OCI-LY3 (cell line): ENCODE measurements around the gene DHX57.

Source experiments
- H2AFZ ChIP-seq: fragments of 200-600, 300-600 bp; shearing (Covaris generic); 2 replicates; pipeline ENCODE4 v1.6.0; 2014; ENCODE audit warnings: antibody characterized with exemption, low read depth, low read length
- H3K27ac ChIP-seq: fragments of 200-600, 300-600 bp; sonication (generic); 2 replicates; pipeline ENCODE4 v1.5.1; 2014; ENCODE audit warnings: mild to moderate bottlenecking, low read length, moderate library complexity, mixed read lengths
- H3K27me3 ChIP-seq: fragments of 200-600, 300-600 bp; sonication (generic); 2 replicates; pipeline ENCODE4 v1.6.1; 2014; ENCODE audit warnings: low read depth, low read length, mixed read lengths
- H3K36me3 ChIP-seq: fragments of 200-600, 300-600 bp; sonication (generic); replicated peaks from 2 replicates; pipeline ENCODE3; 2014; ENCODE audit warnings: low read depth, low read length, mixed read lengths
- H3K4me1 ChIP-seq: fragments of 300-600, 200-600 bp; sonication (generic); 2 replicates; pipeline ENCODE4 v1.6.1; 2014; ENCODE audit warnings: low read length, mixed read lengths
- H3K4me2 ChIP-seq: fragments of 200-600, 300-600 bp; sonication (generic); 2 replicates; pipeline ENCODE4 v1.6.1; 2014; ENCODE audit warnings: low read length, mixed read lengths
- H3K4me3 ChIP-seq: fragments of 300-600, 200-600 bp; sonication (generic); 2 replicates; pipeline ENCODE4 v1.5.1; 2014; ENCODE audit warnings: antibody characterized with exemption, mild to moderate bottlenecking, low read length, moderate library complexity
- H3K79me2 ChIP-seq: fragments of 300-600, 200-600 bp; shearing (Covaris generic); 2 replicates; pipeline ENCODE4 v1.6.1; 2014; ENCODE audit warnings: mild to moderate bottlenecking, low read length, mixed read lengths
- H3K9ac ChIP-seq: fragments of 300-600, 200-600 bp; shearing (Covaris generic); 2 replicates; pipeline ENCODE4 v1.6.0; 2014; ENCODE audit warnings: mild to moderate bottlenecking, low read length, moderate library complexity
- H3K9me3 ChIP-seq: fragments of 200-600, 300-600 bp; shearing (Covaris generic); 2 replicates; pipeline ENCODE4 v1.6.1; 2014; ENCODE audit warnings: low read length, mixed read lengths; ENCODE audit not compliant: insufficient read depth
- H4K20me1 ChIP-seq: fragments of 200-600, 300-600 bp; sonication (generic); 2 replicates; pipeline ENCODE4 v1.6.1; 2016; ENCODE audit warnings: low read length, mixed read lengths; ENCODE audit not compliant: insufficient read depth
- CTCF ChIP-seq: fragments of 200-600, 300-600 bp; sonication (generic); IDR thresholded peaks from 2 replicates; pipeline ENCODE4 v1.5.1; 2014; ENCODE audit warnings: antibody characterized with exemption, low read length, low read depth
- EZH2phosphoT487 ChIP-seq: fragments of 200-600 bp; shearing (Covaris generic); IDR thresholded peaks from 2 replicates; pipeline ENCODE4 v1.6.1; 2018; ENCODE audit warnings: antibody characterized with exemption, mixed run types, low read depth

The DHX57 gene

GRCh38 chr2:38889045-38889444, 13.3 kb upstream of the DHX57 start:
- Histone ChIP-seq H3K9ac (no peak overlapping the region), H3K9me3 (no peaks in the 10 kb centered on the region), H2AFZ (no peak overlapping the region), H3K36me3 (no peaks in the 10 kb centered on the region), H3K4me3 (no peak overlapping the region), H4K20me1 (no peaks in the 10 kb centered on the region), H3K27ac (no peak overlapping the region), H3K4me1 (no peaks in the 10 kb centered on the region), H3K27me3 (no peaks in the 10 kb centered on the region), H3K4me2 (no peak overlapping the region), H3K79me2 (no peaks in the 10 kb centered on the region)
- TF ChIP-seq CTCF (no peak), EZH2phosphoT487 (no peak)

- no peak for TF ChIP-seq CTCF
- no peak for TF ChIP-seq EZH2phosphoT487
- Histone ChIP-seq H2AFZ (no peak overlapping the region), H3K27ac (no peak overlapping the region), H3K9me3 (no peaks in the 10 kb centered on the region), H3K36me3 (no peaks in the 10 kb centered on the region), H3K4me2 (no peak overlapping the region), H3K27me3 (no peaks in the 10 kb centered on the region), H3K4me1 (no peaks in the 10 kb centered on the region), H4K20me1 (no peaks in the 10 kb centered on the region), H3K4me3 (no peak overlapping the region), H3K9ac (no peak overlapping the region), H3K79me2 (no peaks in the 10 kb centered on the region)
Measured at GRCh38 chr2:38887902-38888554, 12.3 kb upstream of the DHX57 start.

GRCh38 chr2:38887347-38887746, 11.6 kb upstream of the DHX57 start:
- no peak overlapping the region for H3K27ac ChIP-seq
- no peak overlapping the region for H3K4me3 ChIP-seq
- H3K4me1 ChIP-seq = no peaks in the 10 kb centered on the region
- no peaks in the 10 kb centered on the region for H3K79me2 ChIP-seq
- no peaks in the 10 kb centered on the region for H3K36me3 ChIP-seq
- H3K27me3 ChIP-seq = no peaks in the 10 kb centered on the region
- H3K9ac ChIP-seq = no peak overlapping the region
- no peaks in the 10 kb centered on the region for H4K20me1 ChIP-seq
- TF ChIP-seq EZH2phosphoT487 (no peak), CTCF (no peak)
- H3K4me2 ChIP-seq = no peak overlapping the region
- no peak overlapping the region for H2AFZ ChIP-seq
- H3K9me3 ChIP-seq = no peaks in the 10 kb centered on the region

- H3K4me3 ChIP-seq = no peak overlapping the region
- no peaks in the 10 kb centered on the region for H4K20me1 ChIP-seq
- H3K27me3 ChIP-seq = no peaks in the 10 kb centered on the region
- H3K4me2 ChIP-seq = no peak overlapping the region
- no peak overlapping the region for H3K27ac ChIP-seq
- H2AFZ ChIP-seq = no peak overlapping the region
- H3K4me1 ChIP-seq = no peaks in the 10 kb centered on the region
- no peaks in the 10 kb centered on the region for H3K36me3 ChIP-seq
- no peak overlapping the region for H3K9ac ChIP-seq
- TF ChIP-seq CTCF (no peak), EZH2phosphoT487 (no peak)
- H3K79me2 ChIP-seq = no peaks in the 10 kb centered on the region
- no peaks in the 10 kb centered on the region for H3K9me3 ChIP-seq
Measured at GRCh38 chr2:38886063-38886462, 10.3 kb upstream of the DHX57 start.
